Upper lobe of left lung (tissue), 6 donors: Measurements from ENCODE around the gene CNNM3. TPM values are rescaled to one million over a fixed set of nuclear protein-coding genes. Genes with fewer than 3 reads are reported as not detected.
A peak's percentile ranks its signal among the peaks of the same experiment; 100 is the strongest.

Experiments used
- ATAC-seq, 2 donors: fragments of 200-7000 bp; cut with Tn5 transposase; one replicate each; pipeline ENCODE4 v1.9.1; 2022; ENCODE audit warnings: mild to moderate bottlenecking in 2 of 2, moderate library complexity in 2 of 2; ENCODE audit not compliant: low FRiP score in 2 of 2
- DNase-seq, 2 donors: peaks; one replicate each; pipeline ENCODE4 v3.0.0-alpha.2; 2019 to 2020
- H3K27ac ChIP-seq, 4 donors: fragments of 200-600 bp; sonication (generic); one replicate each; pipeline ENCODE4 v1.5.1; 2016 to 2019
- H3K27me3 ChIP-seq, 4 donors: fragments of 200-600 bp; sonication (generic); one replicate each; pipeline ENCODE4 v1.5.1; 2017 to 2019
- H3K36me3 ChIP-seq, 4 donors: fragments of 200-600 bp; sonication (generic); one replicate each; pipeline ENCODE4 v1.5.1; 2016 to 2019
- H3K4me1 ChIP-seq, 4 donors: fragments of 200-600 bp; sonication (generic); one replicate each; pipeline ENCODE4 v1.5.1; 2018 to 2019
- H3K4me3 ChIP-seq, 4 donors: fragments of 200-600 bp; sonication (generic); one replicate each; pipeline ENCODE4 v1.5.1; 2017 to 2019; ENCODE audit warnings: mild to moderate bottlenecking in 2 of 4, moderate library complexity in 1 of 4
- H3K9me3 ChIP-seq, 4 donors: fragments of 200-600 bp; sonication (generic); one replicate each; pipeline ENCODE4 v1.5.1; 2018 to 2019
- CTCF ChIP-seq, 6 experiments: fragments of 450-650 bp in 4 of 6; fragments of 200-600 bp in 2 of 6; sonication (generic) in 2 of 6; IDR thresholded peaks; one replicate each; pipeline ENCODE4 v1.5.1; 2016 to 2019; ENCODE audit warnings: antibody characterized with exemption in 6 of 6
- EP300 ChIP-seq, 4 donors: sonication (generic); formaldehyde crosslinking; IDR thresholded peaks; one replicate each; pipeline ENCODE4 v1.5.1; 2017; ENCODE audit warnings: antibody characterized with exemption in 4 of 4, control low read depth in 2 of 4
- POLR2A ChIP-seq, 4 donors: fragments of 450-650 bp; IDR thresholded peaks; one replicate each; pipeline ENCODE4 v1.5.1; 2016 to 2017; ENCODE audit warnings: antibody characterized with exemption in 4 of 4, mild to moderate bottlenecking in 2 of 4
- POLR2AphosphoS5 ChIP-seq, 2 donors: sonication (generic); formaldehyde crosslinking; IDR thresholded peaks; one replicate each; pipeline ENCODE4 v1.5.1; 2017; ENCODE audit warnings: antibody characterized with exemption in 2 of 2
- WGBS, 2 donors: methylation state at CpG; one replicate each; pipeline ENCODE4 v1.1.5; 2017 to 2018; 5-methylcytosine and 5-hydroxymethylcytosine counted together
- total RNA-seq, 6 donors: library from RNA; depleted of rRNA in 4 of 6; stranded (reverse); fragments of >200 nt in 4 of 6; gene quantifications; one replicate each; pipeline versions ENCODE4 v1.1.0 to v1.2.1, GENCODE V29; 2016 to 2021
- donor health status: DM: no; HTN: no; CAD: no; lungs with moderate emphysema.
- donor health status: DM: no; HTN: yes; CAD: no; lungs with severe emphysema.

CNNM3 gene
- total RNA-seq, result 10 to 100 TPM; 17.2 to 52.4 (median 26.5) TPM

- H3K27me3 ChIP-seq, result no peaks in the 10 kb centered on the region
- DNase-seq, result peak; percentile 97 to 100
- 0% methylated on average over 21 of the region's 103 CpGs; no CpG with 5 or more reads in 1 of the 2 donors for WGBS, 2 donors
- no peak for TF ChIP-seq EP300 (IDR thresholded peaks at IDR 0.05)
- peak; percentile 56 to 94 (median 88) for TF ChIP-seq CTCF (IDR thresholded peaks at IDR 0.05)
- TF ChIP-seq POLR2A (IDR thresholded peaks at IDR 0.05), result peak in 3 of 4 donors; percentile 55 to 96 (median 84)
- peak; percentile 72 to 89 for TF ChIP-seq POLR2AphosphoS5 (IDR thresholded peaks at IDR 0.05)
- H3K4me3 ChIP-seq, result peak within 1 kb of the TSS; percentile 49 to 94 (median 76)
- H3K4me1 ChIP-seq, result peaks cover 39 to 54% (median 47%) of the 10 kb centered on the region in 4 donors
- H3K27ac ChIP-seq, result peak within 1 kb of the TSS; percentile 86 to 98 (median 89)
- H3K9me3 ChIP-seq, result no peaks in the 10 kb centered on the region
- H3K36me3 ChIP-seq, result peaks cover 0 to 5% (median 0%) of the 10 kb centered on the region in 4 donors
- peak; percentile 98 to 99 for ATAC-seq
Observed at GRCh38 chr2:96816127-96816835, at the start of gene CNNM3. Gene CNNM3 (plus strand): TSS chr2:96816268. CDS start chr2:96816278, 10 bp downstream.

GRCh38 chr2:96767135-96767871 lies 48.8 kb upstream of the CNNM3 start:
- 91 to 95% methylated on average over 6 to 9 of the region's 9 CpGs for WGBS, 2 donors

DNA sequence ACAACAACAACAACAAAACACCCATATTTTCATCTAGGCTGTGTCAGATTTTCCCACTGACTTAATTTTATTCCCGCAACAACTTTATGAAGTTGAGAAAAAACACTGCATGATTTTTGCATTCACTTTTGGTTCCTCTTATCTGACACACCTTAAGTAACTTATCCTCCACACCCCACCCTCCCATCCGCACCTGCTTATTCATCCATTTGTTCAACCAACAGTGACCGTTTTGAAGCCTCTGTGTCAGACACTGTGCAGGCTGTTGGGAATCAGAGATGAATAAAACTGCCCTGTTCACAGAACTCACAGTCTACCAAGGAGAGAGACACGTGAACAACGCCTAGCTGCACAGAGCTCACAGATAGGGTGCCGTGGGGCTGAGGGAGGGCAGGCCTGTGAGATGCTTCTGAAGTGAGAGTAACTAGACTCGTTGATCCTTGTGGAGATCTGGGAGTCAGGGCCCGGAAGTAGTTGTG lies 47.9 kb upstream of the CNNM3 start:
- H3K4me3 ChIP-seq, result no peak overlapping the region
- TF ChIP-seq CTCF (IDR thresholded peaks at IDR 0.05) (no peak), POLR2A (IDR thresholded peaks at IDR 0.05) (no peak), EP300 (IDR thresholded peaks at IDR 0.05) (no peak), POLR2AphosphoS5 (IDR thresholded peaks at IDR 0.05) (no peak)
- H3K27me3 ChIP-seq, result no peaks in the 10 kb centered on the region
- H3K36me3 ChIP-seq, result no peaks in the 10 kb centered on the region
- WGBS, 2 donors, result 76% methylated on average over 8 of the region's 8 CpGs
- no peaks in the 10 kb centered on the region for H3K9me3 ChIP-seq
- no peak overlapping the region for H3K27ac ChIP-seq
- ATAC-seq (no peak), DNase-seq (no peak)
- peaks cover 16 to 46% (median 22%) of the 10 kb centered on the region in 4 donors for H3K4me1 ChIP-seq

More at GRCh38 chr2:96767135-96767871, 48.8 kb upstream of the CNNM3 start:
- no peaks in the 10 kb centered on the region for H3K9me3 ChIP-seq
- TF ChIP-seq POLR2AphosphoS5 (IDR thresholded peaks at IDR 0.05), result no peak
- TF ChIP-seq CTCF (IDR thresholded peaks at IDR 0.05), result no peak
- no peak for TF ChIP-seq EP300 (IDR thresholded peaks at IDR 0.05)
- TF ChIP-seq POLR2A (IDR thresholded peaks at IDR 0.05), result no peak
- H3K4me3 ChIP-seq, result no peak overlapping the region
- peak overlapping the region in 1 of 4 donors; percentile 8 for H3K27ac ChIP-seq
- ATAC-seq (no peak), DNase-seq (no peak)
- H3K4me1 ChIP-seq, result peaks cover 24 to 49% (median 27%) of the 10 kb centered on the region in 4 donors
- H3K36me3 ChIP-seq, result no peaks in the 10 kb centered on the region
- H3K27me3 ChIP-seq, result no peaks in the 10 kb centered on the region

DNA sequence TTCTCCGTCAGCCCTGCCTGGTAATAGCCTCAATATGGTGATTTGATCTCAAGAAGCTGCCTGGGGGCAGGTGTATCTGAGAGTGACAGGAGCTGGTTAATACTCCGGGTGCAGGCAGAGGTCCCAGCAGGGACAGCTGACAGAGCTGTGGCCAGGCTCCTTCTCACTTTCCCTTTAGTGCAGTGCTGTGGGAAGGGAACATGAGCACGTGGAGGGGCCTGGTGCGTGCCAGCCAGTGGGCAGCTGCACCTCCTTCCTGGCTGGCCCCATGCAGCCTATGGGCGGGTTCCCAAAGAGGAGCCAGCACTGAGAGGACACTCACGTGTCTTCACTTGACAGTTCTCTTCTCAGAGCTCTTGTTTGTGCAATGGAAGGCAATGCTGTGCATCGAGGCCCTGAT lies 46.3 kb upstream of the CNNM3 start:
- peaks cover 7 to 42% (median 16%) of the 10 kb centered on the region in 4 donors for H3K4me1 ChIP-seq
- DNase-seq (no peak), ATAC-seq (peak; percentile 9 to 78)
- no peak for TF ChIP-seq POLR2AphosphoS5 (IDR thresholded peaks at IDR 0.05)
- TF ChIP-seq CTCF (IDR thresholded peaks at IDR 0.05), result no peak
- TF ChIP-seq EP300 (IDR thresholded peaks at IDR 0.05), result no peak
- TF ChIP-seq POLR2A (IDR thresholded peaks at IDR 0.05), result no peak
- H3K36me3 ChIP-seq, result no peaks in the 10 kb centered on the region
- no peaks in the 10 kb centered on the region for H3K9me3 ChIP-seq
- no peak overlapping the region for H3K27ac ChIP-seq
- no peaks in the 10 kb centered on the region for H3K27me3 ChIP-seq
- 57 to 62% methylated on average over 4 to 7 of the region's 7 CpGs for whole genome bisulfite sequencing, 2 donors
- no peak overlapping the region for H3K4me3 ChIP-seq
